Measurements from ENCODE around the gene MMP24. TPM values are rescaled to one million over a fixed set of nuclear protein-coding genes. Genes with fewer than 3 reads are reported as not detected.

Gene MMP24
- total and polyA plus RNA-seq, 2 of the 13 experiments (the other 11 are each of a cell fraction or from before 2014, with no cell fraction given) = 0.29 to 0.35 TPM

GRCh38 chr20:35286077-35286898 is 59.8 kb downstream of the MMP24 start (continued):
- no peak for TF ChIP-seq ZNF407 (CRISPR knock-in tag; IDR thresholded peaks at IDR 0.05; ENCODE audit: not compliant biosample characterization)
- TF ChIP-seq ZNF383 (CRISPR knock-in tag; IDR thresholded peaks at IDR 0.05; ENCODE audit: borderline replicate concordance) = no peak; the same call in 1 of the 2 replicates
- TF ChIP-seq ZSCAN5A (CRISPR knock-in tag; IDR thresholded peaks at IDR 0.05; ENCODE audit: borderline replicate concordance) = no peak
- TF ChIP-seq CBX1 (IDR thresholded peaks at IDR 0.05; ENCODE audit: low read depth) = no peak
- peak; percentile 93 for TF ChIP-seq ZNF605 (CRISPR knock-in tag; IDR thresholded peaks at IDR 0.05)
- no peak for TF ChIP-seq YY1 (IDR thresholded peaks at IDR 0.05; ENCODE audit: insufficient read depth, insufficient replicate concordance, low read depth, low read length)
- TF ChIP-seq MTA3 (CRISPR knock-in tag; IDR thresholded peaks at IDR 0.05) = no peak
- no peak for TF ChIP-seq ZBTB20 (CRISPR knock-in tag; IDR thresholded peaks at IDR 0.05; ENCODE audit: borderline replicate concordance, low read depth)
- TF ChIP-seq ASH2L (IDR thresholded peaks at IDR 0.05; ENCODE audit: insufficient read length, low read depth, low read length) = peak; percentile 50
- no peak for TF ChIP-seq ZNF550 (CRISPR knock-in tag; IDR thresholded peaks at IDR 0.05; ENCODE audit: borderline replicate concordance)
- TF ChIP-seq HNF1B (CRISPR knock-in tag; IDR thresholded peaks at IDR 0.05) = peak; percentile 99
- TF ChIP-seq POLR2G (IDR thresholded peaks at IDR 0.05; ENCODE audit: low read depth, low read length) = peak; percentile 67
- 0 out of 2 replicates have a peak, but pooled peaks have one; percentile 14 for TF ChIP-seq FOXA3 (CRISPR knock-in tag; IDR thresholded peaks at IDR 0.05)
- TF ChIP-seq PAF1 (CRISPR knock-in tag; IDR thresholded peaks at IDR 0.05) = no peak
- TF ChIP-seq ZNF547 (CRISPR knock-in tag; IDR thresholded peaks at IDR 0.05) = no peak; the same call in 1 of the 2 replicates
- peak; percentile 66 for TF ChIP-seq TSC22D2 (CRISPR knock-in tag; IDR thresholded peaks at IDR 0.05; ENCODE audit: borderline replicate concordance)

Measured in HepG2 (cell line).